Measurements from ENCODE around the gene TRPV5. TPM values are rescaled to one million over a fixed set of nuclear protein-coding genes. Genes with fewer than 3 reads are reported as not detected.

The TRPV5 gene
- total RNA-seq, 1 donor from 2014 or later: not detected

DNA sequence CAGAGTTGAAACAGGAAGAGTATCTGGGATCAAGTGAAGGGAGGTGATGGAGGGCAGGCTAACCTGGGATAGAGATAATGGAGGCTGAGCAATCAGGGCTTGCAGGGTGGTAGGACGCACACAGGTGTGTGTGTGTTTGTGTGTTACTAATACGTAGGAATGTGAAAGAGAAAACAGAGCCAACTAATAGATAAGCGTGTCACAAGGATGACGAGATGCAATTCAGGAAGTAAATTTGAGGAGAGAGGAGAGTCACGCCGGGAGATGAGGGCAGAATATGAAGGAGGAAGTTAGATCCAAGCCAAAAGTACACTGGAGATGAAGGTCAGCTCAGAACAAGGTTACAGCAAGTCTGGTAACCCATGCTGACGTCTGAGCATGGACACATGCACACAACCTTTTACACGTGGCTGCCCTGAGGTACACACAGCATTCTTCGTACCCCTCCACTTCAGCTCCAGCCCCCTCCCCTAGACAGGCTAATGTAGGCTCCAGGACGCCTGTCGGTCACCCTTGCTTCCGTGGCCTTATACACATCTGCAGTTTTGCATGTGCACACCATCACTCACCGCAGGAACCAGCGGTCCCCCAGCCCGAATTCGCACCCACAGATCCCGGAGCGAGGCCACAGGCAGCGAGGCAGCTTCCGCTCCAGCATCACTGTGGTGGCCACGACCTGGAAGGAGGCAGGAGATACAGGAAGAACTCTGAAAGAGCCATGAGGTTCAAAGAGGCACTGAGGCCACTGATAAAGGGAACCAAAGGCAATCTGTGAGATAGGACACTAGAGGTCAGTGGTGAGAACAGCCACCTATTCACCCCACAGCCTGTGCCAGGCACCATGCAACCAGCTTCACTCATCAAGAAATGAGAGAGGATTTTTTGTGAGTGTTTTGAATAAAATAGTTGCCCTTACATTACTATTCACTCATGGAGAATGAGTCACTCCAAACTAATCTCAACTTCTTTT, 24.3 kb downstream of the TRPV5 start:
- Histone ChIP-seq H3K27me3 (ENCODE audit: low read depth) (peaks cover 2% of the 10 kb centered on the region), H3K27ac (no peak overlapping the region), H3K36me3 (no peaks in the 10 kb centered on the region), H3K4me1 (no peaks in the 10 kb centered on the region), H3K9me3 (peaks cover 4% of the 10 kb centered on the region), H3K4me3 (no peak overlapping the region)
- intact Hi-C loops (cut with DNase I): no loop called here
- ATAC-seq: peak; percentile 75 to 79
- no peak for DNase-seq
- TF ChIP-seq, protein P1, sequence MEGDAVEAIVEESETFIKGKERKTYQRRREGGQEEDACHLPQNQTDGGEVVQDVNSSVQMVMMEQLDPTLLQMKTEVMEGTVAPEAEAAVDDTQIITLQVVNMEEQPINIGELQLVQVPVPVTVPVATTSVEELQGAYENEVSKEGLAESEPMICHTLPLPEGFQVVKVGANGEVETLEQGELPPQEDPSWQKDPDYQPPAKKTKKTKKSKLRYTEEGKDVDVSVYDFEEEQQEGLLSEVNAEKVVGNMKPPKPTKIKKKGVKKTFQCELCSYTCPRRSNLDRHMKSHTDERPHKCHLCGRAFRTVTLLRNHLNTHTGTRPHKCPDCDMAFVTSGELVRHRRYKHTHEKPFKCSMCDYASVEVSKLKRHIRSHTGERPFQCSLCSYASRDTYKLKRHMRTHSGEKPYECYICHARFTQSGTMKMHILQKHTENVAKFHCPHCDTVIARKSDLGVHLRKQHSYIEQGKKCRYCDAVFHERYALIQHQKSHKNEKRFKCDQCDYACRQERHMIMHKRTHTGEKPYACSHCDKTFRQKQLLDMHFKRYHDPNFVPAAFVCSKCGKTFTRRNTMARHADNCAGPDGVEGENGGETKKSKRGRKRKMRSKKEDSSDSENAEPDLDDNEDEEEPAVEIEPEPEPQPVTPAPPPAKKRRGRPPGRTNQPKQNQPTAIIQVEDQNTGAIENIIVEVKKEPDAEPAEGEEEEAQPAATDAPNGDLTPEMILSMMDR (IDR thresholded peaks at IDR 0.05): peak; percentile 34

DNA sequence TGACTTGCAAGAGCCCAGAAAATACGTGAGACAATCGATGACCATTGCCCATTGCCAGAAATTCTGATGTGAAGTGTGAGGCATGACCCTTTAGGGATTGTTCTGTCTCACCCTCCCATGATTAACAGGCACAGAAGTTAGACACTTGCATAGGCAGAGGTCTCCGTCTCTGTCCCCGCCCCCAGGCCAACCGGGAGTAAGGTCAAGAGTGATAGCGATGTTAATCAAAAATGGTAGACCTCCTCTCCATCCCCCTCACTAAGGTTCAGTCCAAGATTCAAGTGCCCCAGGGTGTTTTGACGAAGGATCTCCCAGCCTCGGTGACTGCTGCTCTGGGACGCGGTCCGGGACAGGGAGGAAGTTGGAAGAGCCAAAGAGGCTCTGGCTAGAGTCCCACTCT, 25.3 kb downstream of the TRPV5 start:
- peaks cover 4% of the 10 kb centered on the region for H3K9me3 ChIP-seq
- H3K4me3 ChIP-seq: no peak overlapping the region
- H3K36me3 ChIP-seq: no peaks in the 10 kb centered on the region
- ATAC-seq (no peak), DNase-seq (no peak)
- no peaks in the 10 kb centered on the region for H3K4me1 ChIP-seq
- H3K27ac ChIP-seq: no peak overlapping the region
- TF ChIP-seq, protein P1 (IDR thresholded peaks at IDR 0.05): no peak
- intact Hi-C loops (cut with DNase I): no loop called here
- no peaks in the 10 kb centered on the region for H3K27me3 ChIP-seq (ENCODE audit: low read depth)

DNA sequence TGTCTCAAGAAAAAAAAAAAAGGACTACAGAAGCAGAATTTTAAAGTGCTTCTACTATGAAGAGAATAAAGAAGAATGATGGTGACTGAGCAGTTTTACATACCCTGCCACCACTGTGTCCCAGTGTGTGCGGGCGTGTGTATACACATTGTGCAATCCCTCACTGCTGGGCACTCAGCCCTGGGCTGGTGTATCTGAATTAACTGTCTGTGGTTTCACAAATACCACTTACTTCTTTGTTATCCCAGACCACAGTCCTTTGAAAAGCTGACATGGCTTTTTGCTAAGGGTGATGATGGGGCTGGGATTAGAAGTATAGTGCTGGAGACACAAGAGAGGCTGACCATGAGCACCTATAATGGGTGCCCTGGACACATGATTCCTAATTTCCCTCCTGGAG, 26.9 kb downstream of the TRPV5 start:
- intact Hi-C loops (cut with DNase I): no loop called here
- no peaks in the 10 kb centered on the region for H3K36me3 ChIP-seq
- H3K4me1 ChIP-seq: no peaks in the 10 kb centered on the region
- DNase-seq: no peak
- TF ChIP-seq, protein P1 (IDR thresholded peaks at IDR 0.05): no peak
- no peak overlapping the region for H3K27ac ChIP-seq
- no peak overlapping the region for H3K4me3 ChIP-seq
- no peaks in the 10 kb centered on the region for H3K27me3 ChIP-seq (ENCODE audit: low read depth)
- ATAC-seq: no peak
- peaks cover 4% of the 10 kb centered on the region for H3K9me3 ChIP-seq

DNA sequence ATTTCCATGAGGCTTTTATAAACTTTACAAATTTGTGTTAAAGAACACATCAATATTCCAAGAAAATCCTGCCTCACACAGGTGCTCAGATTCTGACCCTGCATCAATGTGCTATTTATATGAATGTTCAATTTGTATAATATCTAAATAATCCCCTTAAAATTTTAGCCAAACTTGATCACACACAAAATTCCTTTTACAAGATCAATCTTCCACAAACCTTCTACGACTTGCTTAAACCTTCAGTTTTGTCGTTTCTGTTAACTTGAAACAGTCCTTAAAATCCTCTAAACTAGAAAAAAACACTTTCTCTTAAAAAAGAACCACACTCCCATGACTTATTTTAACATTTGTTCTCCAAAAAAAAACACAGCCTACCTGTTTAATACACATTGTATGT, 27.8 kb downstream of the TRPV5 start:
- DNase-seq (no peak), ATAC-seq (no peak)
- Histone ChIP-seq H3K27ac (no peak overlapping the region), H3K4me3 (no peak overlapping the region), H3K9me3 (peaks cover 4% of the 10 kb centered on the region), H3K4me1 (no peaks in the 10 kb centered on the region), H3K27me3 (ENCODE audit: low read depth) (no peaks in the 10 kb centered on the region), H3K36me3 (no peaks in the 10 kb centered on the region)
- intact Hi-C loops (cut with DNase I): no loop called here
- TF ChIP-seq, protein P1 (IDR thresholded peaks at IDR 0.05): no peak

DNA sequence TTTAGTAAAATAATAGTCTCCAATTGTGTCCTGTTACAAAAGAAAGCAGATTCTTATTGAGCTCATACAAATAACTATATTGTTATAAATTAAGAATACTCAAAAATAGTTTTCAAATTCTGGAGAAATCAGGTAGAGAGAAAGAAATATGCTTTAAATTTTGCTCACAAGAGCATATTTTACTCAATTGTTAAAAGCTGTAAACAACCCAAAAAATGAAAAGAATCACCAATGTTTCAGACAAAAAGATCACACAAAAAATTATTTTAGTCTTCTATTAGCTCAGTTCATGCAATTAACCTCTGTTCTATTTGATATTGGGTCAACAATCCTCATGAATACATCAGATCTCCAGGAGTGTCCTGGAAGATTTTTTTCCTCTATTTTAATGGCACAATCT, 29.4 kb downstream of the TRPV5 start:
- H3K9me3 ChIP-seq: peaks cover 4% of the 10 kb centered on the region
- intact Hi-C loops (cut with DNase I): no loop called here
- ATAC-seq (no peak), DNase-seq (no peak)
- no peaks in the 10 kb centered on the region for H3K36me3 ChIP-seq
- H3K27ac ChIP-seq: no peak overlapping the region
- H3K4me1 ChIP-seq: no peaks in the 10 kb centered on the region
- no peak overlapping the region for H3K4me3 ChIP-seq
- TF ChIP-seq, protein P1 (IDR thresholded peaks at IDR 0.05): no peak
- H3K27me3 ChIP-seq (ENCODE audit: low read depth): no peaks in the 10 kb centered on the region
